Measurements from ENCODE around the gene EPC1. TPM values are rescaled to one million over a fixed set of nuclear protein-coding genes. Genes with fewer than 3 reads are reported as not detected.

Gene EPC1
- total and polyA plus RNA-seq, 10 of the 15 experiments (the other 5 are each of a cell fraction or from before 2014, with no cell fraction given), result 6.8 to 59.2 (median 19.4) TPM

- CTCF ChIA-PET, result interaction anchor here (0.7 to 4.3 kb wide), 4 partner anchors 10 to 534 kb away, joined by 3 to 19 read pairs (median 3); no protein-coding TSS in a partner anchor
- POLR2A ChIA-PET, result no interaction called here
These were observed 100.3 kb downstream of the EPC1 start for GRCh38 chr10:32246685-32247084.

More at GRCh38 chr10:32246685-32247084, 100.3 kb downstream of the EPC1 start:
- H3K4me3 ChIP-seq, result no peak overlapping the region
- WGBS (ENCODE audit: insufficient coverage, insufficient replicate concordance, low lambda C conversion rate, missing lambda C conversion rate), result 81% methylated on average over 3 of the region's 3 CpGs
- no peak overlapping the region for H3K4me2 ChIP-seq (ENCODE audit: control insufficient read depth, insufficient read depth)
- intact Hi-C loops (cut with micrococcal nuclease; ENCODE audit: unreplicated experiment) (no loop called here), in situ Hi-C loops (cut with MboI) (no loop called here)
- DNase-seq (ENCODE audit: low read depth, low spot score) (no peak), FAIRE-seq (no peak), ATAC-seq (no peak)
- no peak for TF ChIP-seq BCL3 (IDR thresholded peaks at IDR 0.05; ENCODE audit: borderline replicate concordance, insufficient read depth, low read depth, low read length, poor library complexity, severe bottlenecking)
- TF ChIP-seq ZNF24 (IDR thresholded peaks at IDR 0.05), result no peak
- TF ChIP-seq FOXK2 (IDR thresholded peaks at IDR 0.05), result no peak
- TF ChIP-seq ZNF217 (IDR thresholded peaks at IDR 0.05), result no peak
- TF ChIP-seq SIX5 (IDR thresholded peaks at IDR 0.05; ENCODE audit: low read depth, low read length, severe bottlenecking), result no peak
- no peak for TF ChIP-seq RCOR1 (conservative IDR thresholded peaks at IDR 0.05; ENCODE audit: low read depth, low read length)
- TF ChIP-seq IKZF2 (IDR thresholded peaks at IDR 0.05), result no peak
- TF ChIP-seq GATAD2B (conservative IDR thresholded peaks at IDR 0.05; ENCODE audit: low read depth), result no peak
- no peak for TF ChIP-seq EZH2 (IDR thresholded peaks at IDR 0.05; ENCODE audit: borderline replicate concordance, control insufficient read depth, low read depth, low read length)
- no peak for TF ChIP-seq NBN (IDR thresholded peaks at IDR 0.05)
- TF ChIP-seq RAD21 (IDR thresholded peaks at IDR 0.05; ENCODE audit: insufficient read depth, low read depth, low read length), result no peak
- TF ChIP-seq EP300 (IDR thresholded peaks at IDR 0.05; ENCODE audit: borderline replicate concordance in 1 of 2, control insufficient read depth in 1 of 2, low read depth in 2 of 2, low read length in 2 of 2), result no peak
- no peak for TF ChIP-seq ZNF622 (IDR thresholded peaks at IDR 0.05)
- TF ChIP-seq CBFB (IDR thresholded peaks at IDR 0.05; ENCODE audit: low read depth), result no peak
- TF ChIP-seq GABPA (IDR thresholded peaks at IDR 0.05; ENCODE audit: low read depth), result no peak
- TF ChIP-seq, protein P1, sequence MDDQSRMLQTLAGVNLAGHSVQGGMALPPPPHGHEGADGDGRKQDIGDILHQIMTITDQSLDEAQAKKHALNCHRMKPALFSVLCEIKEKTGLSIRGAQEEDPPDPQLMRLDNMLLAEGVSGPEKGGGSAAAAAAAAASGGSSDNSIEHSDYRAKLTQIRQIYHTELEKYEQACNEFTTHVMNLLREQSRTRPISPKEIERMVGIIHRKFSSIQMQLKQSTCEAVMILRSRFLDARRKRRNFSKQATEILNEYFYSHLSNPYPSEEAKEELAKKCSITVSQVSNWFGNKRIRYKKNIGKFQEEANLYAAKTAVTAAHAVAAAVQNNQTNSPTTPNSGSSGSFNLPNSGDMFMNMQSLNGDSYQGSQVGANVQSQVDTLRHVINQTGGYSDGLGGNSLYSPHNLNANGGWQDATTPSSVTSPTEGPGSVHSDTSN (IDR thresholded peaks at IDR 0.05; ENCODE audit: insufficient replicate concordance, low read depth, low read length), result no peak
- TF ChIP-seq, protein P2, sequence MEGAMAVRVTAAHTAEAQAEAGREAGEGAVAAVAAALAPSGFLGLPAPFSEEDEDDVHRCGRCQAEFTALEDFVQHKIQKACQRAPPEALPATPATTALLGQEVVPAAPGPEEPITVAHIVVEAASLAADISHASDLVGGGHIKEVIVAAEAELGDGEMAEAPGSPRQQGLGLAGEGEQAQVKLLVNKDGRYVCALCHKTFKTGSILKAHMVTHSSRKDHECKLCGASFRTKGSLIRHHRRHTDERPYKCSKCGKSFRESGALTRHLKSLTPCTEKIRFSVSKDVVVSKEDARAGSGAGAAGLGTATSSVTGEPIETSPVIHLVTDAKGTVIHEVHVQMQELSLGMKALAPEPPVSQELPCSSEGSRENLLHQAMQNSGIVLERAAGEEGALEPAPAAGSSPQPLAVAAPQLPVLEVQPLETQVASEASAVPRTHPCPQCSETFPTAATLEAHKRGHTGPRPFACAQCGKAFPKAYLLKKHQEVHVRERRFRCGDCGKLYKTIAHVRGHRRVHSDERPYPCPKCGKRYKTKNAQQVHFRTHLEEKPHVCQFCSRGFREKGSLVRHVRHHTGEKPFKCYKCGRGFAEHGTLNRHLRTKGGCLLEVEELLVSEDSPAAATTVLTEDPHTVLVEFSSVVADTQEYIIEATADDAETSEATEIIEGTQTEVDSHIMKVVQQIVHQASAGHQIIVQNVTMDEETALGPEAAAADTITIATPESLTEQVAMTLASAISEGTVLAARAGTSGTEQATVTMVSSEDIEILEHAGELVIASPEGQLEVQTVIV (IDR thresholded peaks at IDR 0.05; ENCODE audit: borderline replicate concordance, partially characterized antibody), result no peak
- TF ChIP-seq HDGF (IDR thresholded peaks at IDR 0.05), result no peak
- no peak for TF ChIP-seq TCF3 (IDR thresholded peaks at IDR 0.05; ENCODE audit: borderline replicate concordance, insufficient read depth, low read depth, low read length)
- no peak overlapping the region for H3K27ac ChIP-seq (ENCODE audit: control insufficient read depth, insufficient read depth)
- H3K27me3 ChIP-seq (replicated peaks in 1 of 2; ENCODE audit: control insufficient read depth in 2 of 2, insufficient read depth in 2 of 2, low read length in 1 of 2), result no peaks in the 10 kb centered on the region
- no peaks in the 10 kb centered on the region for H3K36me3 ChIP-seq (ENCODE audit: control insufficient read depth in 2 of 2, insufficient read depth in 2 of 2, low read length in 1 of 2)
- no peak overlapping the region for H2AFZ ChIP-seq (ENCODE audit: control insufficient read depth, low read depth, low read length)
- no peaks in the 10 kb centered on the region for H3K9me3 ChIP-seq (replicated peaks; ENCODE audit: control insufficient read depth, insufficient read depth, low read length)
- H3K4me1 ChIP-seq (ENCODE audit: control insufficient read depth, insufficient read depth, low read length), result no peaks in the 10 kb centered on the region
- H3K79me2 ChIP-seq (ENCODE audit: control insufficient read depth, insufficient read depth, low read length), result no peaks in the 10 kb centered on the region
- ChIA-PET RAD21 (ENCODE audit: unreplicated experiment) (no interaction called here), SMC1A (ENCODE audit: uncharacterized antibody, unreplicated experiment) (interaction anchor here (4.0 kb wide), 1 partner anchor 9 kb away, joined by 14 read pairs; no protein-coding TSS in a partner anchor)
- no peaks in the 10 kb centered on the region for H4K20me1 ChIP-seq (ENCODE audit: control insufficient read depth, insufficient read depth)
- BruUV-seq (replicated peaks), result no TSS peak
- no peak overlapping the region for H3K9ac ChIP-seq (ENCODE audit: control insufficient read depth, insufficient read depth, low read length)

All from GM12878 (cell line).